Central memory CD8-positive, alpha-beta T cell (primary cell): ENCODE data around the gene CDCA4.

Experiments used
- ATAC-seq: fragments of 150-1000 bp; cut with Tn5 transposase; replicated peaks from 2 replicates; pipeline ENCODE4 v1.10.0; 2022; ENCODE audit warnings: mild to moderate bottlenecking, moderate FRiP score, moderate number of reproducible peaks; ENCODE audit not compliant: poor library complexity, severe bottlenecking; ENCODE audit errors: extremely low read depth
- DNase-seq, 2 donors: peaks; one replicate each; pipeline ENCODE4 v3.0.0; 2021; ENCODE audit warnings: low spot score in 2 of 2
- H3K27ac Mint-ChIP-seq: one replicate; pipeline ENCODE4 v1.8.0; 2022; ENCODE audit warnings: low read depth, mild to moderate bottlenecking, moderate library complexity, mixed read lengths
- H3K27me3 Mint-ChIP-seq: one replicate; pipeline ENCODE4 v1.8.0; 2022; ENCODE audit warnings: mixed read lengths
- H3K36me3 Mint-ChIP-seq: one replicate; pipeline ENCODE4 v1.8.0; 2022; ENCODE audit warnings: mild to moderate bottlenecking, moderate library complexity, mixed read lengths; ENCODE audit not compliant: insufficient read depth
- H3K4me1 Mint-ChIP-seq: one replicate; pipeline ENCODE4 v1.8.0; 2022; ENCODE audit warnings: mixed read lengths
- H3K4me3 Mint-ChIP-seq: one replicate; pipeline ENCODE4 v1.8.0; 2022; ENCODE audit warnings: mild to moderate bottlenecking, moderate library complexity, mixed read lengths
- H3K9me3 Mint-ChIP-seq: one replicate; pipeline ENCODE4 v1.8.0; 2022; ENCODE audit warnings: mixed read lengths

Gene CDCA4

GRCh38 chr14:104996483-104996882, 24.4 kb downstream of the CDCA4 start:
- Mint-ChIP-seq H3K27me3 (no peaks in the 10 kb centered on the region), H3K4me1 (peaks cover 6% of the 10 kb centered on the region), H3K4me3 (no peak overlapping the region), H3K27ac (no peak overlapping the region), H3K36me3 (peaks cover 2% of the 10 kb centered on the region), H3K9me3 (no peaks in the 10 kb centered on the region)
- DNase-seq: no peak
- no peak for ATAC-seq

- no peak overlapping the region for H3K4me3 Mint-ChIP-seq
- no peaks in the 10 kb centered on the region for H3K27me3 Mint-ChIP-seq
- DNase-seq (no peak), ATAC-seq (no peak)
- H3K27ac Mint-ChIP-seq: no peak overlapping the region
- H3K36me3 Mint-ChIP-seq: peaks cover 2% of the 10 kb centered on the region
- peaks cover 6% of the 10 kb centered on the region for H3K4me1 Mint-ChIP-seq
- no peaks in the 10 kb centered on the region for H3K9me3 Mint-ChIP-seq
These were observed 24.9 kb downstream of the CDCA4 start for GRCh38 chr14:104996032-104996431.

- H3K27ac Mint-ChIP-seq: no peak overlapping the region
- no peak overlapping the region for H3K4me3 Mint-ChIP-seq
- peaks cover 2% of the 10 kb centered on the region for H3K36me3 Mint-ChIP-seq
- DNase-seq: no peak
- H3K27me3 Mint-ChIP-seq: no peaks in the 10 kb centered on the region
- peaks cover 6% of the 10 kb centered on the region for H3K4me1 Mint-ChIP-seq
- ATAC-seq: no peak
- no peaks in the 10 kb centered on the region for H3K9me3 Mint-ChIP-seq
These were observed 25.9 kb downstream of the CDCA4 start for GRCh38 chr14:104994978-104995377.

- no peak for DNase-seq
- peaks cover 2% of the 10 kb centered on the region for H3K36me3 Mint-ChIP-seq
- H3K27ac Mint-ChIP-seq: peak overlapping the region; percentile 53
- H3K4me3 Mint-ChIP-seq: no peak overlapping the region
- H3K4me1 Mint-ChIP-seq: peaks cover 6% of the 10 kb centered on the region
- ATAC-seq: no peak
- H3K27me3 Mint-ChIP-seq: no peaks in the 10 kb centered on the region
- H3K9me3 Mint-ChIP-seq: no peaks in the 10 kb centered on the region
These were observed 26.9 kb downstream of the CDCA4 start for GRCh38 chr14:104993808-104994591.

GRCh38 chr14:104993306-104993705, 27.6 kb downstream of the CDCA4 start:
- ATAC-seq (no peak), DNase-seq (no peak)
- H3K27me3 Mint-ChIP-seq: no peaks in the 10 kb centered on the region
- no peaks in the 10 kb centered on the region for H3K9me3 Mint-ChIP-seq
- H3K4me3 Mint-ChIP-seq: no peak overlapping the region
- H3K27ac Mint-ChIP-seq: peak overlapping the region; percentile 63
- peaks cover 2% of the 10 kb centered on the region for H3K36me3 Mint-ChIP-seq
- H3K4me1 Mint-ChIP-seq: peaks cover 6% of the 10 kb centered on the region

GRCh38 chr14:104992501-104992900, 28.4 kb downstream of the CDCA4 start:
- Mint-ChIP-seq H3K27ac (peak overlapping the region; percentile 63), H3K27me3 (no peaks in the 10 kb centered on the region), H3K36me3 (peaks cover 2% of the 10 kb centered on the region), H3K9me3 (no peaks in the 10 kb centered on the region), H3K4me3 (no peak overlapping the region), H3K4me1 (peaks cover 6% of the 10 kb centered on the region)
- DNase-seq: no peak
- ATAC-seq: no peak

- DNase-seq: no peak
- H3K4me1 Mint-ChIP-seq: peaks cover under 1% of the 10 kb centered on the region
- H3K9me3 Mint-ChIP-seq: no peaks in the 10 kb centered on the region
- no peak overlapping the region for H3K27ac Mint-ChIP-seq
- H3K36me3 Mint-ChIP-seq: peaks cover 2% of the 10 kb centered on the region
- H3K27me3 Mint-ChIP-seq: no peaks in the 10 kb centered on the region
- no peak for ATAC-seq
- no peak overlapping the region for H3K4me3 Mint-ChIP-seq
These were observed 29.0 kb downstream of the CDCA4 start for GRCh38 chr14:104991896-104992230.

GRCh38 chr14:104989951-104990303, 31.0 kb downstream of the CDCA4 start:
- no peak overlapping the region for H3K27ac Mint-ChIP-seq

GRCh38 chr14:104989236-104989950, 31.5 kb downstream of the CDCA4 start:
- Mint-ChIP-seq H3K9me3 (no peaks in the 10 kb centered on the region), H3K27ac (no peak overlapping the region), H3K36me3 (peaks cover 5% of the 10 kb centered on the region), H3K4me3 (no peak overlapping the region), H3K4me1 (no peaks in the 10 kb centered on the region), H3K27me3 (no peaks in the 10 kb centered on the region)
- DNase-seq (no peak), ATAC-seq (no peak)

More at GRCh38 chr14:104989951-104990303, 31.0 kb downstream of the CDCA4 start:
- Mint-ChIP-seq H3K4me1 (no peaks in the 10 kb centered on the region), H3K4me3 (no peak overlapping the region), H3K9me3 (no peaks in the 10 kb centered on the region), H3K27me3 (no peaks in the 10 kb centered on the region), H3K36me3 (peaks cover 2% of the 10 kb centered on the region)
- ATAC-seq (no peak), DNase-seq (no peak)

- Mint-ChIP-seq H3K9me3 (no peaks in the 10 kb centered on the region), H3K27ac (no peak overlapping the region), H3K4me1 (no peaks in the 10 kb centered on the region), H3K36me3 (peaks cover 9% of the 10 kb centered on the region), H3K4me3 (peak overlapping the region; percentile 76), H3K27me3 (no peaks in the 10 kb centered on the region)
- DNase-seq (no peak), ATAC-seq (no peak)
These were observed 34.3 kb downstream of the CDCA4 start for GRCh38 chr14:104986487-104987164.

GRCh38 chr14:104985675-104986486, 35.0 kb downstream of the CDCA4 start, which contains the start of gene CLBA1:
CLBA1 (plus strand) TSS chr14:104985788; CDS start chr14:104986432, 644 bp downstream.
- H3K27me3 Mint-ChIP-seq: no peaks in the 10 kb centered on the region
- no peaks in the 10 kb centered on the region for H3K4me1 Mint-ChIP-seq
- peak; percentile 98 for ATAC-seq
- peak within 1 kb of the TSS; percentile 81 for H3K27ac Mint-ChIP-seq
- no peaks in the 10 kb centered on the region for H3K9me3 Mint-ChIP-seq
- peak; percentile 72 to 79 for DNase-seq
- H3K4me3 Mint-ChIP-seq: peak within 1 kb of the TSS; percentile 76
- H3K36me3 Mint-ChIP-seq: peaks cover 9% of the 10 kb centered on the region
